WERI-Rb-1 (cell line): Measurements from ENCODE around the gene GRIK4.

Experiments used
- DNase-seq: peaks from one replicate; pipeline ENCODE4 v3.0.0-alpha.2; 2020
- H3K27ac ChIP-seq: fragments of 250-450 bp; sonication (Bioruptor Pico); 2 replicates; pipeline ENCODE4 v1.5.1; 2020; ENCODE audit warnings: mild to moderate bottlenecking, moderate library complexity
- H3K27me3 ChIP-seq: fragments of 250-450 bp; sonication (Bioruptor Pico); 2 replicates; pipeline ENCODE4 v1.5.1; 2021; ENCODE audit warnings: mild to moderate bottlenecking, low read depth, moderate library complexity; ENCODE audit not compliant: insufficient read depth, severe bottlenecking
- H3K36me3 ChIP-seq: fragments of 250-450 bp; sonication (Bioruptor Pico); 2 replicates; pipeline ENCODE4 v1.5.1; 2020; ENCODE audit warnings: mild to moderate bottlenecking, moderate library complexity
- H3K4me3 ChIP-seq: 2 replicates; pipeline ENCODE4 v1.5.1; 2011; ENCODE audit warnings: low read depth, mild to moderate bottlenecking, control low read depth, low read length
- H3K9me3 ChIP-seq: fragments of 250-450 bp; sonication (Bioruptor Pico); 2 replicates; pipeline ENCODE4 v1.5.1; 2021; ENCODE audit warnings: mild to moderate bottlenecking, moderate library complexity; ENCODE audit not compliant: severe bottlenecking
- TF ChIP-seq, protein P1 (sequence below): IDR thresholded peaks from 2 replicates; pipeline ENCODE4 v1.5.1; 2011; ENCODE audit warnings: low read depth, mild to moderate bottlenecking, control low read depth, inconsistent platforms, low read length

The GRIK4 gene

DNA sequence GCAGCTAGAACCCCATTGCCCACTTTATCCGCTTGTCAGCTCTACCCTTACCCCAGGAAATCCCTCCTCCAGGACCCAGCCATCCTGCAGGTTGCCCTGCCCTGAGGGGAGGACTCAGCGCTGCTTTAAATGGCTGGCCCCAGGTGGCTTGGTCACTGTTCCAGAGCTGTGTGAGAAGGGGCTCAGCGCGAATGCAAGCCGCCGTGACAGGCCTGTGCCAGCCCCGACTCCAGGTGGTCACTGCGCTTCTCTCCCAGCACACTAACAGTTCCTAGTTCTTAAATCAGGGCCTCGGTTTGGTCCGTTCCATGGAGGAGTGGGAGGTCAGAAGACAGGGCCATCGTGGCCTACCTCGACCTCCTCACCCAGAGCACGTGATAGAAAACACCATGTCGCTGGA is 446.6 kb downstream of the GRIK4 start:
- Histone ChIP-seq H3K27ac (no peak overlapping the region), H3K27me3 (no peaks in the 10 kb centered on the region), H3K4me3 (no peak overlapping the region), H3K36me3 (no peaks in the 10 kb centered on the region), H3K9me3 (no peaks in the 10 kb centered on the region)
- DNase-seq: no peak
- TF ChIP-seq, protein P1, sequence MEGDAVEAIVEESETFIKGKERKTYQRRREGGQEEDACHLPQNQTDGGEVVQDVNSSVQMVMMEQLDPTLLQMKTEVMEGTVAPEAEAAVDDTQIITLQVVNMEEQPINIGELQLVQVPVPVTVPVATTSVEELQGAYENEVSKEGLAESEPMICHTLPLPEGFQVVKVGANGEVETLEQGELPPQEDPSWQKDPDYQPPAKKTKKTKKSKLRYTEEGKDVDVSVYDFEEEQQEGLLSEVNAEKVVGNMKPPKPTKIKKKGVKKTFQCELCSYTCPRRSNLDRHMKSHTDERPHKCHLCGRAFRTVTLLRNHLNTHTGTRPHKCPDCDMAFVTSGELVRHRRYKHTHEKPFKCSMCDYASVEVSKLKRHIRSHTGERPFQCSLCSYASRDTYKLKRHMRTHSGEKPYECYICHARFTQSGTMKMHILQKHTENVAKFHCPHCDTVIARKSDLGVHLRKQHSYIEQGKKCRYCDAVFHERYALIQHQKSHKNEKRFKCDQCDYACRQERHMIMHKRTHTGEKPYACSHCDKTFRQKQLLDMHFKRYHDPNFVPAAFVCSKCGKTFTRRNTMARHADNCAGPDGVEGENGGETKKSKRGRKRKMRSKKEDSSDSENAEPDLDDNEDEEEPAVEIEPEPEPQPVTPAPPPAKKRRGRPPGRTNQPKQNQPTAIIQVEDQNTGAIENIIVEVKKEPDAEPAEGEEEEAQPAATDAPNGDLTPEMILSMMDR: no peak

DNA sequence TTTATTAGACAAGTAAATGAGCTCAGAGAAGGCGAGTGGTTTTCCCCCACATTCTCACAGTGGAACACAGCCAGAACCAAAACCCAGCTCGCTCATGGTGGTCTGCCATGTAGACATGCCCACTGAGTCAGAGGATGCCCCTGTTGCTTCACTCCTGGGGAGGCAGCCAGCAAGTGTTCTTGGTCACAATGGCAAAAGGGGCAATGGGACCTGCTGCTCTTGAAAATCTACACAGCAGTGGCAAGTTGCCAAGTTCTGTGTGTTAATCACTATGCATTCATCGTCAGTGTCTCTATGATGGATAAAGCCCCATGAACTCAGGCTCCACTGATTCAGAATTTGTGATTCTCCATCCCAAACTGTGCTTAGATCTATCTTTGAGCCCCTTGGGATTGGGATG is 447.6 kb downstream of the GRIK4 start:
- Histone ChIP-seq H3K9me3 (no peaks in the 10 kb centered on the region), H3K27ac (no peak overlapping the region), H3K36me3 (no peaks in the 10 kb centered on the region), H3K27me3 (no peaks in the 10 kb centered on the region), H3K4me3 (no peak overlapping the region)
- TF ChIP-seq, protein P1: no peak
- no peak for DNase-seq

DNA sequence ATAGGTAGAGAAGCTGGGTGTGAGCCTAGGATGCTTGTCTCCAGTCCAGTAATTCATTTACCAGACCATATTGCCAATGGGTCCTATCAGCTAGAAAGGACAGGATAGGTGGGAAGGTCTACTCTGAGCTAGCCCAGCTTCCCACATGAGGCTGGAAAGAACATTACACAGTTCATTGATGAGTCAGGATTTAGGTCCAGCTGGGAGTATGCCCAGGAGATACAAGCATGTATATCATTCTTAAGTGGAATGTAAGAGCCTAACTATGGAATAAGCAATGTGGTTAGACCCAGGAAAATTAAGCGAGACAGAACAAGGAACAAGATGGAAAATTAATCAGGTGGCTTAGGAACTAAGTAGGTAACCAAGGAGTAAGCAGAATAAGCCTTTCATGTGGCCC is 453.3 kb downstream of the GRIK4 start:
- TF ChIP-seq, protein P1: no peak
- no peaks in the 10 kb centered on the region for H3K27me3 ChIP-seq
- no peak for DNase-seq

DNA sequence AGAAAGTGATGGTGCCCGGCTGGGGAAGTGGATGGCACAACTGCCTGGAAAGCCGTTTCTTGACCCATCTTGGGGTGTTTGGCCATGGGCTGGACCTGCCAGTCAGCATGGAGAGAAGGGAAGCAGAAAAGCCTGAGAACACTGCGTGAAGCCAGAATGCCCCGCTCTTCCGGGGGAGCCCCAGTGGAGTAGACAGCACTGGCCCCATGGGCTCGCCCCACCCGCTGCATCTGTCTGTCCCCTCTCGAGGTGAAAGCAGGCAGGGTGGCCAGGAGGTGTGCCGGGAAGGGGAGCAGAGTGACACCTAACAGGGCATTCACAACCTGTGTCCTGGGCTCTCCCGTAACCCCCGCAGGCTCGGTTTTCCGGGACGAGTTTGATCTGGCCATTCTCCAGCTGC is 455.3 kb downstream of the GRIK4 start:
- Histone ChIP-seq H3K36me3 (no peaks in the 10 kb centered on the region), H3K27ac (no peak overlapping the region), H3K27me3 (no peaks in the 10 kb centered on the region), H3K9me3 (no peaks in the 10 kb centered on the region), H3K4me3 (no peak overlapping the region)
- DNase-seq: no peak
- TF ChIP-seq, protein P1: no peak

More for the DNA sequence above, 453.3 kb downstream of the GRIK4 start:
- no peaks in the 10 kb centered on the region for H3K9me3 ChIP-seq
- H3K27ac ChIP-seq: no peak overlapping the region
- no peaks in the 10 kb centered on the region for H3K36me3 ChIP-seq
- no peak overlapping the region for H3K4me3 ChIP-seq

DNA sequence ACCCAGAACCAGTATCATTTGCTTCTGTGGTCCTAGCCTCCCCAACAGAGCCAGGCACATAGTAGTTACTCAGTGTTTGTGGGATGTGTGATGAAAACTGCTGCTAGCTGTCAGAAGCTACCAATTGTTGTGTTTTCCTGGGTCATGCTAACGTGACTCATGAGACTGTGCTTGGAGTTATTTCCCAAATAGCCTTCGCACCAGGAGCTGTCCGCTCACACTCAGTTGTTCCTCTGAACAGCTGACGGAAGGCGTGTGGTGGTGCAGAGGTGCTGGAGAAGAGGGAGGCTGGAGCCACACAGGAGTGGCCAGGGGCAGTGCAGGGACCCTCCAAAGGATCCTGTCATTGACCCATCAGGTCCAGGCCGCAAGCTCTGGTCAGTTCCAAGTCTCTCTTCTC is 458.4 kb downstream of the GRIK4 start:
- Histone ChIP-seq H3K9me3 (no peaks in the 10 kb centered on the region), H3K27me3 (no peaks in the 10 kb centered on the region), H3K4me3 (no peak overlapping the region), H3K36me3 (no peaks in the 10 kb centered on the region), H3K27ac (no peak overlapping the region)
- no peak for DNase-seq
- TF ChIP-seq, protein P1: no peak

DNA sequence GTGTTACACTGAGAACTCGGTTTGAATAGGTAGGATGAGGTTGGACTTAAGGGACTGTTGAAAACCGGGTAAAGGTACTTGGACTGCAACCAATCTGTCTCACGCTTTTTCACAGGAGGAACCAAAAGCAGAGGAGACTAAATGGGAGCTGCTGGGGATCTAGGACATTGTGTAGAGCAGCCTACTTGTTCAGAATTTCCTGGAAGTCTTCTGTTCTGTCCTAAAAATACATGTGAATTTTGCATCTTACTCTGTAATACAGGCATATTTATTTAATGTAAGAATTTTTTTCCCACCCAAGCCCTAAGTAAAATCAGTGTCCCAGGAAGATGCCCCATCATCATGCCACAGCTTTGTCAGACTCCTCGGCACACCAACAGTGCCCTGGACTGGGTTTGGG is 460.3 kb downstream of the GRIK4 start:
- Histone ChIP-seq H3K27me3 (no peaks in the 10 kb centered on the region), H3K4me3 (no peak overlapping the region), H3K27ac (no peak overlapping the region), H3K36me3 (no peaks in the 10 kb centered on the region), H3K9me3 (no peaks in the 10 kb centered on the region)
- no peak for DNase-seq
- TF ChIP-seq, protein P1: no peak
